HG03064 (cell line): Measurements from ENCODE around the gene CLSTN1.
A peak's percentile ranks its signal among the peaks of the same experiment; 100 is the strongest.
"Not testable (repeated sequence)": the region's sequence is repeated elsewhere in the genome, so short reads cannot be mapped to it uniquely, and the experiment has no call there.

ENCODE experiments used
- ATAC-seq: cut with Tn5 transposase; IDR thresholded peaks from one replicate; pipeline ENCODE4 v1.9.1; 2021; ENCODE audit warnings: low read depth; ENCODE audit not compliant: unreplicated experiment

CLSTN1 gene

DNA sequence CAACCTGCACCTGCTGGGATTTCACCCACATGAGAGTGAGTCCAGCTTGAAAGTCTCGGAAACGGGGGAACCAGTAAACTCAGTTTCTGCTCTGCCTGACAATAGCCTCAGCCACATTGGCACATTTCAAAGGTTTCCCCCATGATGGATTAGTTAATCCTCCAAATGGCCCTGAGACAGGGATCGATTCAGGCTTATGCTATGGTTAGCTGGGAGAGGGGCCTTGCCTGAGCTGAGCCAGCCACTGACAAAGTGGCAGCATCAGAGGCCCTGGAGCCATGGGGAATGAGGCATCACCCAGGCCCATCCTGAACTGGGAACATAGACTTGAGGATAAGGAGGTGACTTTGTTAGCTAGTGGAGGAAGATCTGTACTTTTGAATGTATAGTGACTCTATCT is 2.9 kb upstream of the CLSTN1 start:
- ATAC-seq: no peak

DNA sequence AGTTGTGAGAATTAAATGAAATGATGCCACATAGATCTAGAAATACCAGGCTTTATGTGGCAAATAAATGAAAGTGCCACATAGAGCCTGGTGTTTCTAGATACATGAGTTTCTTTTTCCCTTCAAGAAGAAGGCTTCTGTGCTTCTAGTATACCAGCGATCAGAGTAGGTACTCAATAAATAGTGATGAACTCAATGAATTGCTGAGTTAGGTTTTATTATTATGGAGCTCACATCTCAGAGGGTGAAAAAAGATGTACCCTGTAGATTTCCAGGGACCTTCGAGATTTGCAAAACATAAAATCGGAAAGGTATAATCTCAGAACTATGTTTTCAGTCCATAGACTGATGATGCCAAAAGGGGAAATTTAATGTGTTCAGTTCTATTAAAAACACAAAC is 2.3 kb upstream of the CLSTN1 start:
- ATAC-seq: no peak

DNA sequence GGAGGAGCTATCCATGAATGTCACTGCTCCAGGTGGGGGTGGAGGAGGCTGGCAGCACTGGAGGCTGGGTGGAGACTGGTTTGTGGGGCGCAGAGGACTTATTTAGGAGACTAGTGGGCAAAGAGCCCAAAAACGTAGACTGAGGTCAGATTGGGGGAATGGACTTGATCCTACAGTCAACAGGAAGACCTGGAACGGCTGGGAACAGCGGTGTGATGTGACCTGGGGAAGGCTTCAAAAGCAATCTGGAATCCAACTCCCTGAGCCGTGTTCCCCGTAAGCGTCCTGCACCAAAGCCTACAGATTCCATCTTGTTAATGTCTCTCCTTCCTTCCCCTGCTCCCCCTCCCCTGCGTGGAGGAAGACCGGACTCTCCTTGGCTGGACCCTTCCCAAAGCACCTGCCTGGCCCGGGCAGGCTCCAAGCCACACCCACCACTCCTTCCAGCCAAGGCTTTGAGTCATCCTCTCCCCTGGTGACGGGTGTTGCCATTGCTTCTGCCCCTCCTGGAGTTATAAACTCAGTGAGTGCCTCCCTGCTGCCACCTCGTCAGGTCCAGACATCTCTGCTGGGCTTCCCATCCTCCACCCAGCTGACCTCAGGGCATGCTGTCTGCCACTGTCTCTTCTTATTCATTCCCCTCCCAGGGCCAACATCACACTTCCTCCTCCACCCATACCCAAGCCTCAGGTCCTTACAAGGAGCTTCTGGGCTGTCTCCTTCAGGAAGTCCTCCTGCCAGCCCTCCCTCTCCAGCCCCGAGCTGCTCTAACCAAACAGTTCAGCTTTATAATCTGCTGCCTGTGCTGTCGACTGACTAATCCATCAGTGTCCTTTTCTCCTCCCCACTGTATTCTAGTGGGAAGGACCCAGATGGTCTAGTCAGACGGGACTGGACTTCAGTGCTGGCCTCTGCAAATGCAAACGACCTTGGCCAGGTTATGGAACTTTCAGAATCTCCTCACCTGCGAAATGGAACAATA is 1.6 kb upstream of the CLSTN1 start:
- no peak for ATAC-seq

DNA sequence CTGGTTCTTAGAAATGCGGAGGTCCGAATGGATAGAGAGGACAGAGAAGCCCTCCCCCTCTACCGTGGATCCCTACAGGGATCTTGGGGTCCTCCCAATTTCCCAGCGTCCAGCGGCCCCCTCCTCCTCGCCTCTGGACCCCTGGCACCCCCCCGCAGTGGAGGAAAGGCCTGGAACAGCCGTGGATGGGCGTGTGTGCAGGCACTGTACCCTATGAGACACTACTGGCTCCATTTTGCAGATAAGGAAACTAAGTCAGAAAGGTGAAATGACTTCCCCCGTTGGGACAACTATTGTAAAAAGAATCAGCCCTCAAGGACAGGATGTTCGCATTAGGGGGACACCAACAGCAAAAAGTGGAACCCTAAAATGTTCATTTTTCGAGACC is 931 bp upstream of the CLSTN1 start:
- ATAC-seq: no peak

DNA sequence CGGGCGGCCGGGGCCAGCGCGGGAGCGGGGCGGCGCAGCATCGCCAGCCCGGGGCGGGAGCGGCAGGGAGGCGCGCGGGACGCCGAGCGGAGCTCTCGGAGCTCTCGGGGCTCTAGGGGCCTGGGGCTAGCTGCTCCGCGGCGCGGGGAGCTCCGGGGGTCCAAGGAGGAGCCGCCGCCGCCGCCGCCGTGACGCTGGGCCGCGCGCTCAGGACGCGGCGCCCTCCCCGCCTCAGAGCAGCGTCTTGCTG is 147 bp downstream of the CLSTN1 start:
- ATAC-seq: peak; percentile 12

DNA sequence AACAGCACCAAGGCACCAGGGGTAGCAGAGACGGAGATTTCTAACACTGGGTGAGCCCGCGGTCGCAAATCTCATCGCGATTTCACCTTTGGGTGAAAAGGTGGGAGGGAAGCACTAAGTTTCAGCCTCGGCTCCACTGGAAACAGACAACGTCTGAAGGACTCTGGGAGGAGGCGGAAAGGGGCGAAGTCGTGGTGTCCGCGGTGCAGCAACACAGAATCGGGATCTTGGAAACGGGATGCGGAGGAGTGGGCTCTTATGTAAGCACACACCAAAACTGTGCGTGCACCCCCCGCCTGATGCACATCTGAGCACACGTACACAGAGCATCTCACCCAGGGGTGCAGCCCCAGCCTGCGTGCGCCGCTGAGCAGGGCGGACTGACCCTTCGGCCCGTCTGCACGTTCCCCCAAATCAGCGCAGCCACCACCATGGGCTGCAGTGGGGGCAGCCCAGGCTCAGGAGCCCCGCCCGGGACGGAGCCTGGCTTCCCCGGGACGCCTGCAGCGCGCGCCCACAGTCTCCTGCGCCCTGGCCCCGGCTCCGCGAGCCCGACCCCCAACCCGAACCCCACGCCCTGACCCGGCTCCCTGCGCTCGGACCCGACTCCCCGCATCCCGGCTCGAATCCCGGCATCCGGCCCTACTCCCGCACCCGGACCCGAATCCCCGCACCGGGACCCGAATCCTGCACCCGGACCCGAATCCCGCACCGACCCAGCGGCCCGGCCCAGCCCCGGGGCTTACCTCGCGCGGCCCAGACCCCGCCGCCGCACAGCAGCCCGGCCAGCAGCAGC is 670 bp downstream of the CLSTN1 start:
- ATAC-seq: no peak

DNA sequence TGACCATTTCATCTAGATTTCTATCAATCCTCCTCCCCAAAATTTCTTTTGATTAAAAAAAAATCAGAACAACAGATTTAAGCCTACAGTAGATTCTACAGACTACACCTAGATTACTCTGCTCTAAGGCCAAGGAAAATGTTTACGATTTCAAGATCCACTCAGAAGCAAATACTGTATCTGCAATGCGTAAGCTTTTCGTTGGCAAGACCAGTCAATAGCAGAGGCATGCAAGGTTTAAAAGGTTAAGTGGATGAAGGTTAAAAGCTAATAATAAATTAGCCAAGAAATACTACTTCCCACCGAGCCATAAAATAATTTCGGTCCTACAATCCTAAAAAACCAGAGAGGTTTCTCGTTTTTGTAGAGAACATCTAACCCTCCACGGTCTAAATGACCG is 1.3 kb downstream of the CLSTN1 start:
- no peak for ATAC-seq

DNA sequence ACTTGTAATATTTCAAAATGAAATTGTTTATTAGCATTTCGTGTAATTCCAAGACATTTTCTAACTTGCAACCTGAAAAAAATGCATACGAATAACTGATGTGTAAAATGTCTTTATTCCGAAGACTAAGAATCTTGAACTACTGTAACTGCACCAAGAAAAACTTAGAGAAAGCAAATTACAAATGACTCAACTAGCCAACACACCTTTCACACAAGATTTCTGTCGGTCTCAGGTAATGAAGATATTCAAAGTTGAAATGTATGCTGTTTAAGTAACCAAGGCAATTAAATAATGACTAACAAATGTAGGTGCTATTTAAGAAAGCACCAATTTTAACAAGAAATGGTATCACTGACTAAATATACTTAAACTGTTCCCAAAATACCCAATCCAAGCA is 2.1 kb downstream of the CLSTN1 start:
- no peak for ATAC-seq

DNA sequence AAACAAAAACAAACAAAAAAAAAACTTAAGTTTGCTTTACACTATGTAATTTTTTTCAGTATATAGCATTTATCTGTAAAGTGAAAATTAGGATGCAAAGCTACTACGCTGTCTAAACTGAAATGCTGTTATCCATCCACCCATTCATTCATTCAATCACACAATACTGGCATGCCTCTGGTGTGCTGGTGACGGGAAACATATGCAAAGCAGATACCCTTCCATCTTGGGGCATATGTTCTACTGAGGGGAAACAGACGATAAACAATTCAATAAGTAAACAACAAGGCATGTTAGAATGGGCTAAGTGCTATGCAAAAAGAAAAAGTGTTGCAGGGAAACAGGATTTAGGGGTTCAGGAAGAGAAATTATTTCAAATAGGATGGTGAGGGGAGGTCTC is 3.2 kb downstream of the CLSTN1 start:
- no peak for ATAC-seq

DNA sequence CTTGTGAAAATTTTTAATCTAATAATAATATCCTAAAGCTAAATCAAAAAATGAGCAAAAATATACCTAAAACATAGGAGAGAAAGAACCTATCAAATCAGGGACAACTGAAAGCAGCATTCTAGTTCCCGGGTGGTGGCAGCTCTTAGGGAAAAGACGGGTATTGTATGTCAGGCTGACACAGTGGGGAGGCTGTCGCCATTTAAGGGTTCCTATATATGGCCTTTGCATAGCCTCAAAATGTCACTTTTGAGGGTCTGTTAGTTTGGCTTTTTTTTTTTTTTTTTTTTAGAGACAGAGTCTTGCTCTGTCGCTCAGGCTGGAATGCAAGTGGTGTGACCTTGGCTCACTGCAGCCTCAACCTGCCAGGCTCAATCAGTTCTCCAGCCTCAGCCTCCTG is 6.0 kb downstream of the CLSTN1 start:
- no peak for ATAC-seq

DNA sequence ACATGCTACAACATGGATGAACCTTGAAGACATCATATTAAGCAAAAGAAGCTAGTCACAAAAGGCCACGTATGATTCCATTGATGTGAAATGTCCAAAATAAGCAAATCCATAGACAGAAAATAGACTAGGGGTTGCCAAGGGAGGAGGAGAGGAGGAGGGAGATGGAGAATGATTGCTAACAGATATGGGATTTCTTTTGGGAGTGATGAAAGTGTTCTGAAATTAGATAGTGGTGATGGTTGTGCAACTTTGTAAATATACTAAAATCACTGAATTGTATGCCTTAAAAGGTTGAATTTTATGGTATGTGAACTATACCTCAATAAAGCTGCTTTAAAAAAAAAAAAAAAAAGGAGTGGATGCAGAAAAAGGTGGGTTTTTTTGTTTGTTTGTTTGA is 7.6 kb downstream of the CLSTN1 start:
- ATAC-seq: no peak

DNA sequence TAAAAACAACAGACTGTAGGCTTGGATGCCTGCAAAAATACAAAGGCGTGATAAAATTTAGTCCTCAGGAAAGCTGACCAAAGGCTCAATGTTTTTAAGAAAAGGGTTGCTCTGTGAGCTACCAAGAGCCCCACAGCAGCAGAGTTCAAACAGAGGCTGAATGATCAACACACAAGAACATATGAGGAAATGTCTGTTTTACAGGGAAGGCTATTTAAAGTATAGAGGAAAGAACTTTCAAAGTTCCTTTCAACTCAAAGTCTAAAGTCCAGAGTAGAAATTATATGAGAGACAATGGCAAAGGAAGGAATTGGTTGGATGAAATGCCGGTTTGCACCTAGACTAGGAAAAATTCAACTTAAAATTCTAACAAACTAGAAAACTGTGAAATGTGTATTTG is 8.6 kb downstream of the CLSTN1 start:
- ATAC-seq: no peak

DNA sequence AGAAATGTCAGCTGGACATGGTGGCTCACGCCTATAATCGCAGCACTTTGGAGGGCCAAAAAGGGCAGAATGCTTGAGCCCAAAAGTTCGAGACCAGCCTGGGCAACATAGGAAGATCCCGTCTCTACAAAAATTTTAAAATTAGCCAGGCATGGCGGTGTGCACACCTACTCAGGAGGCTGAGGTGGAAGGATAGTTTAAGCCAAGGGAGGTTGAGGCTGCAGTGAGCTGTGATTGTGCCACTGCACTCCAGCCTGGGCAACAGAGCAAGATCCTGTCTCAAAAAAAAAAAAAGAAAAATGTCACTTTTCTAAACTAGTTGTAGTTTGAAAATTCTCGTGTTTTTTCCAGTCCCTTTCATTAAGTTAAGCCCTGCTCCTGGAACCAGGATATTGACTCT is 9.1 kb downstream of the CLSTN1 start:
- no peak for ATAC-seq

DNA sequence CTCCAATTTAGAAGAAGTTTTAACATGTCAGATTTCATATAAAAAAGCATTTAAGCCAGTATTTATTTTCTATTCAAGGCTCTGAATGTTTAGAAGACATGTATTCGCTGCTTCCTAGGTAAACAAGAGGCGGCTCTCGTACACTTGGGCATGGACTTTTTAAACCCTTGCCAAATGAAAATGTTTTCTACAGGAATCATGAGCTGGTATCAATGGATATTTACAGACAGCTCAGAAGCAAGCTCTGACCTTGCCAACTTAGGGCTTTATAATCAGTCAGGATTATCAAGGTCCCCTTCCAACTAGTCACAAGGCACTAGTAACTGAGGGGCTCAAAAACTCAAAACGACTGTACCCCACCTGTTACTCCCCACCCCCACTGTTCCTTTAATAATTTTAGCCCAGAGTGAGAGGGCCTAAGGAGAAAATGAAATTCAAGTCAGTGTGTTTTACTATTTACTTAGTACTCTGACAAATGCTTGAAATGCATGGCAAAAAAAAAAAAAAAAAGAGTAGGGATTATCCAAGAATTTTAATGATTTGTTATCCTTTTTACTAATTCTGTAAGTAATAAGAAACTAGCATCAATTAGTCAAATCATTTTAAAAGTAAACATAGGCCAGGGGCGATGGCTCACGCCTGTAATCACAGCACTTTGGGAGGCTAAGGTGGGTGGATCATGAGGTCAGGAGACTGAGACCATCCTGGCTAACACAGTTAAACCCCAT is 12.4 kb downstream of the CLSTN1 start:
- no peak for ATAC-seq

DNA sequence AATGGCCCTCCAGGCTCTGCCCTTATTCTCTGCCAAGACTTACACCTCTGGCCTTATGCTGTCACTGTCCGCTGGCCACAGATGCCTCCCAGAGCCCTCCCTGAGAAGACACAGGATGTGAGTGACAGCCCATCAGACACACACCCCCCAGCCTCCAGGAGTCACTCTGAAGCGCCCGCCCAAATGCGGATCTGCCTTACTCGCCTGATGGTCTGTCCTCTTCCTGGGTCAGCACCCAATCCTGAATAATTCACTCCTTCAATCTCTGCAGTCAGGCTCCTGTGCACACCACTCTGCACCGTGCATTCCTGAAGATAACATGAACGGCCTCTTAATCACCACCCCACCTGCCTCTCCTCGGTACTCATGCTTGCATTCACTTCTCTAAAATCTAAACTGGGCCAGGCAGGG is 14.7 kb downstream of the CLSTN1 start:
- ATAC-seq: no peak

DNA sequence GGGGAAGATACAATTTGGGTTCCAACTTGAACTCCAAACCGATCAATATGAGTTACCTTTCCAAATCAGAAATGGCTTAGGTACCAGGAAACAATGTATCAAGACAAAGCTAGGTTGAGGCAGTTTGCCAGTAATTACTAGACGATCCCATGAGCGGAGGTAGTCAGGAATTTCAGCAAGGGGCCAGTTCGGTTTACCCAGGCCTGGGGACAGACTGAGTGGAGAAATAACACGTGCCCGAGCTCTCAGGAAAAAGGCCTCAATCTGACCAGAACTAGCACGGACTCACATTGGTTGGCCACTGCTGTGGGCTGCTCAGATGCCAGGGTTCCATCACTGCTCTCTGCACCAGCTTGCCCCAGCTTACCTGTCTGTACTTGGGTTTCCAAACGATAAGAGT is 15.3 kb downstream of the CLSTN1 start:
- ATAC-seq: no peak

DNA sequence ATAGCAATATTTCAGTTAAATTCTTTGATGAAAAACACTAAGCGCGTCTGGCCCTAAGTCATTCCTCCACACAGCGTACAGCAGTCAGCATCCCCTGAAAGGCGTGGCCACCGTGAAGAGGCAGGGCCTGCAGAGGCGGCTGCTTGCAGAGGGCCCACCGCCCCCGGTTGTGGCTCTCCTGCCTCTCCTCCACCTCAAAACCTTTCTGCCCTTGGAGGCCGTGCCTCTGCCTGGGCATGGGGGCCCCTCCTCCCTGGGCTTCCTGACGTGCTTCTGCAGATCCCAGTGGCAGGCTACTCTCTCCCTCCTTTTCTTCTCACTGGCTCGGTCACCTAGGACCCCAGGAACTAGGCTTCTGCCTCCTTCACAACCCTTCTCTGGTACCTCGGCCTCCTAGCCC is 16.2 kb downstream of the CLSTN1 start:
- ATAC-seq: no peak

DNA sequence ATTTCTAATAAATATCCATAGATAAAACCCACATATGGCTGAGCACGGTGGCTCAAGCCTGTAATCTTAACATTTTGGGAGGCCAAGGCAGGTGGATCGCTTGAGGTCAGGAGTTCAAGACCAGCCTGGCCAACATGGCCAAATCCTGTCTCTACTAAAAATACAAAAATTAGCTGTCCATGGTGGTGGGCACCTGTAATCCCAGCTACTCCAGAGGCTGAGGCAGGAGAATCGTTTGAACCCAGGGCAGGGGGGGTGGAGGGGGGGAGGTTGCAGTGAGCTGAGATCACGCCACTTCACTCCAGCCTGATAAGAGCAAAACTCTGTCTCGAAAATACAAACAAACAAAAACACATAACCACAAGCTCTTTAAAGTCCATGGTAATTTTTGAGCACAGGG is 17.8 kb downstream of the CLSTN1 start:
- not testable (repeated sequence) for ATAC-seq

DNA sequence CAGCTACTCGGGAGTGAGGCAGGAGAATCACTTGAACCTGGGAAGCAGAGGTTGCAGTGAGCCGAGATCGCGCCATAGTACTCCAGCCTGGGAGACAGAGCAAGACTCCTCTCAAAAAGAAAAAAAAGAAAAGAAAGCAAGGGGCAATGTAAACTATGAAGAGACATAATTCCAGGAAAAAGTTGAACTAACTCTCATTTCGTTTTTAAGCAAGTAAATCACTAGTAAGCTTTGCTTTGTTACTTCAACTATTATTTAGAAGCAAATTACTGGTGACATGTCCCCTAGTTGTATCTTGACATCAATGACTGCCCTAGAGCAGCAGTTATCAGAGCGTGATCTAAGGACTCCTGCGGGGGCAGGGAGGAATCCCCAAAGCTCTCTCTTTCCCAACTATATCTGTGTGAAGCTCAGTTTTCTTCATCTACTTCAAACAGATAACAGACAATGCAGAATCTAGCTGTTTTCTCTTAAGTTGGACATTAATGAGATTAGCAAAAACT is 18.7 kb downstream of the CLSTN1 start:
- ATAC-seq: no peak

DNA sequence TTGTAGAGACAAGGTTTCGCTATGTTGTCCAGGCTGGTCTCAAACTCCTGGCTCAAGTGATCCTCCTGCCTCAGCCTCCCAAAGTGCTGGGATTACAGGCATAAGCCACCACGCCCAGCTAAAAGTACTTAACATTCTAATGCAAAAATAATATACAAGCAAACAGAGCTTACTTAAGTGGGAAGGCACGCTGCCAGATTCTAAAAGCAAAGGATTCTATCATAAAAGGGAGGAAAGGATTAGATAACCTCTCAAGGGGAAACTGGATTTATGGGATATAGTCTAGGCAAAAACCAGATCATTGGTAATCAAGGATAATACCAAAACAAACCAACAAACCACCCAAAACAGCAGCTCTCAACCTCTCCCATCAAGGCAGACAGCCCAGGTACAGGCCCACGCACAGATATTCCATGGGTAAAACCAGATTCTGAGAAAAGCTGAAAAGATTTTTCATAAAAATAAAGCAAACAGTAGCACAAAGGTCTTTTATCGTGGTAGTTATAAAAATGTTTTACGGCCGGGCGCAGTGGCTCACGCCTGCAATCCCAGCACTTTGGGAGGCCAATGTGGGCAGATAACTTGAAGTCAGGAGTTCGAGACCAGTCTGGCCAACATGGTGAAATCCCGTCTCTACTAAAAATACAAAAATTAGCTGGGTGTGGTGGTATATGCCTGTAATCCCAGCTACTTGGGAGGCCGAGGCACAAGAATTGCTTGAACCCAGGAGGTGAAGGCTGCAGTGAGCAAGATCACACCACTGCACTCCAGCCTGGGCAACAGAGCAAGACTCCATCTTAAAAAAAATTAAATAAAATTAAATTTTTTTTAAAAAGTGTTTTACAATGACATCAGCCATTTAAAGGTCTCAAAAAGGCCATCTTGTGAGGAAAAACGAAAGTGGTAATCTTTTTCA is 20.5 kb downstream of the CLSTN1 start:
- not testable (repeated sequence) for ATAC-seq
